Measurements from ENCODE around the gene PUS10. TPM values are rescaled to one million over a fixed set of nuclear protein-coding genes. Genes with fewer than 3 reads are reported as not detected.

The PUS10 gene
- total and polyA plus RNA-seq, 2 of the 13 experiments (the other 11 are each of a cell fraction or from before 2014, with no cell fraction given), result 41.4 to 44.3 TPM

GRCh38 chr2:61018318-61018755, 282 bp upstream of the PUS10 start (continued):
- TF ChIP-seq ATF5 (CRISPR knock-in tag; IDR thresholded peaks at IDR 0.05; ENCODE audit: low read depth), result no peak
- TF ChIP-seq RFX5 (IDR thresholded peaks at IDR 0.05; ENCODE audit: low read depth, low read length), result no peak
- TF ChIP-seq HOXA5 (CRISPR knock-in tag; IDR thresholded peaks at IDR 0.05), result peak; percentile 86; the same call in 1 of the 2 replicates
- TF ChIP-seq MAF1 (CRISPR knock-in tag; IDR thresholded peaks at IDR 0.05; ENCODE audit: borderline replicate concordance), result no peak
- no peak; the same call in 1 of the 2 replicates for TF ChIP-seq ZNF614 (CRISPR knock-in tag; IDR thresholded peaks at IDR 0.05; ENCODE audit: borderline replicate concordance)
- TF ChIP-seq NFE2 (CRISPR knock-in tag; IDR thresholded peaks at IDR 0.05), result no peak
- no peak for TF ChIP-seq KLF12 (CRISPR knock-in tag; IDR thresholded peaks at IDR 0.05; ENCODE audit: borderline replicate concordance)
- TF ChIP-seq MBNL3 (CRISPR knock-in tag; conservative IDR thresholded peaks at IDR 0.05), result no peak
- no peak for TF ChIP-seq ZNF33A (CRISPR knock-in tag; IDR thresholded peaks at IDR 0.05; ENCODE audit: borderline replicate concordance)
- no peak for TF ChIP-seq FOSL2 (CRISPR knock-in tag; IDR thresholded peaks at IDR 0.05)
- no peak for TF ChIP-seq KLF9 (CRISPR knock-in tag; IDR thresholded peaks at IDR 0.05; ENCODE audit: low read depth)
- peak; percentile 68; the same call in 1 of the 2 replicates for TF ChIP-seq LCORL (IDR thresholded peaks at IDR 0.05)
- peak; percentile 5; the same call in 1 of the 2 replicates for TF ChIP-seq LCORL (CRISPR knock-in tag; IDR thresholded peaks at IDR 0.05)
- TF ChIP-seq ZNF850 (CRISPR knock-in tag; conservative IDR thresholded peaks at IDR 0.05), result no peak
- TF ChIP-seq ZNF792 (CRISPR knock-in tag; IDR thresholded peaks at IDR 0.05), result no peak
- TF ChIP-seq ZNF773 (CRISPR knock-in tag; IDR thresholded peaks at IDR 0.05; ENCODE audit: borderline replicate concordance), result no peak
- TF ChIP-seq SNRNP70 (IDR thresholded peaks at IDR 0.05; ENCODE audit: low read depth, low read length), result no peak
- TF ChIP-seq ZNF564 (CRISPR knock-in tag; IDR thresholded peaks at IDR 0.05), result no peak
- TF ChIP-seq ZNF484 (CRISPR knock-in tag; IDR thresholded peaks at IDR 0.05; ENCODE audit: borderline replicate concordance, low read depth), result no peak
- no peak for TF ChIP-seq IRF9 (CRISPR knock-in tag; IDR thresholded peaks at IDR 0.05; ENCODE audit: borderline replicate concordance)
- no peak for TF ChIP-seq ZNF3 (CRISPR knock-in tag; IDR thresholded peaks at IDR 0.05)
- TF ChIP-seq MXD4 (CRISPR knock-in tag; IDR thresholded peaks at IDR 0.05), result no peak
- no peak for TF ChIP-seq ZNF333 (CRISPR knock-in tag; IDR thresholded peaks at IDR 0.05; ENCODE audit: borderline replicate concordance)
- no peak for TF ChIP-seq ZNF660 (CRISPR knock-in tag; IDR thresholded peaks at IDR 0.05; ENCODE audit: borderline replicate concordance, low read depth)
- no peak for TF ChIP-seq ESRRA (CRISPR knock-in tag; IDR thresholded peaks at IDR 0.05; ENCODE audit: low read depth)
- TF ChIP-seq ETV5 (CRISPR knock-in tag; IDR thresholded peaks at IDR 0.05; ENCODE audit: borderline replicate concordance), result no peak
- no peak for TF ChIP-seq KDM5A (IDR thresholded peaks at IDR 0.05; ENCODE audit: borderline replicate concordance, low read length)
- TF ChIP-seq IRF2 (CRISPR knock-in tag; IDR thresholded peaks at IDR 0.05), result no peak
- no peak for TF ChIP-seq KLF13 (CRISPR knock-in tag; IDR thresholded peaks at IDR 0.05)
- TF ChIP-seq, protein P1, sequence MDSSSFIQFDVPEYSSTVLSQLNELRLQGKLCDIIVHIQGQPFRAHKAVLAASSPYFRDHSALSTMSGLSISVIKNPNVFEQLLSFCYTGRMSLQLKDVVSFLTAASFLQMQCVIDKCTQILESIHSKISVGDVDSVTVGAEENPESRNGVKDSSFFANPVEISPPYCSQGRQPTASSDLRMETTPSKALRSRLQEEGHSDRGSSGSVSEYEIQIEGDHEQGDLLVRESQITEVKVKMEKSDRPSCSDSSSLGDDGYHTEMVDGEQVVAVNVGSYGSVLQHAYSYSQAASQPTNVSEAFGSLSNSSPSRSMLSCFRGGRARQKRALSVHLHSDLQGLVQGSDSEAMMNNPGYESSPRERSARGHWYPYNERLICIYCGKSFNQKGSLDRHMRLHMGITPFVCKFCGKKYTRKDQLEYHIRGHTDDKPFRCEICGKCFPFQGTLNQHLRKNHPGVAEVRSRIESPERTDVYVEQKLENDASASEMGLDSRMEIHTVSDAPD (CRISPR knock-in tag; IDR thresholded peaks at IDR 0.05), result no peak
- TF ChIP-seq ZNF431 (CRISPR knock-in tag; IDR thresholded peaks at IDR 0.05; ENCODE audit: borderline replicate concordance, low read depth), result no peak
- TF ChIP-seq ZNF841 (CRISPR knock-in tag; IDR thresholded peaks at IDR 0.05; ENCODE audit: borderline replicate concordance), result no peak
- no peak for TF ChIP-seq JUNB (CRISPR knock-in tag; IDR thresholded peaks at IDR 0.05; ENCODE audit: borderline replicate concordance)

All from HepG2 (cell line).